Activated CD4-positive, alpha-beta T cell treated with anti-CD3 and anti-CD28 coated beads, Interleukin-2, amount 50 U/mL, for 48 hours (primary cell): ENCODE data around the gene GP1BA.

Experiments used
- DNase-seq, 2 experiments: peaks; one replicate each; pipeline ENCODE4 v3.0.0-alpha.2; 2020

The GP1BA gene

DNA sequence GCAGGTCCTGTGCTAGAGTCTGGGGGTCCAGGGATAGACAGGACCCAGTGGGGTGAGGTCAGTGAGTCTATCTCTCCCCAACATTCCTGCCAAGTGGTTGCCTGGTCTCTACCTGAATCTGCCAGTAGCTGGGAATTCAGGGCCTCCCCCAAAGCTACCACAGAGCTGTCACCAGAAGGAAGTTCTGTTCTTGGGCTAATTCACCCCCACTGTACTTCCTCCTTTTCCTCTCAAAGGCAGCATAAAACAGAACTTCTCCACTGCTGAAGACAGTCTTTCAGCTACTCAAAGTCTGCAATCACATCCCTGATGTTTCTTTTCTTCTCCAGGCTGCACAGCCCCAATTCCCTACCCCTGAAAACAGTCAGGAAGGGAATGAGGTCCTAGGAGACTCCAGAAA lies 46.6 kb downstream of the GP1BA start:
- DNase-seq: no peak

DNA sequence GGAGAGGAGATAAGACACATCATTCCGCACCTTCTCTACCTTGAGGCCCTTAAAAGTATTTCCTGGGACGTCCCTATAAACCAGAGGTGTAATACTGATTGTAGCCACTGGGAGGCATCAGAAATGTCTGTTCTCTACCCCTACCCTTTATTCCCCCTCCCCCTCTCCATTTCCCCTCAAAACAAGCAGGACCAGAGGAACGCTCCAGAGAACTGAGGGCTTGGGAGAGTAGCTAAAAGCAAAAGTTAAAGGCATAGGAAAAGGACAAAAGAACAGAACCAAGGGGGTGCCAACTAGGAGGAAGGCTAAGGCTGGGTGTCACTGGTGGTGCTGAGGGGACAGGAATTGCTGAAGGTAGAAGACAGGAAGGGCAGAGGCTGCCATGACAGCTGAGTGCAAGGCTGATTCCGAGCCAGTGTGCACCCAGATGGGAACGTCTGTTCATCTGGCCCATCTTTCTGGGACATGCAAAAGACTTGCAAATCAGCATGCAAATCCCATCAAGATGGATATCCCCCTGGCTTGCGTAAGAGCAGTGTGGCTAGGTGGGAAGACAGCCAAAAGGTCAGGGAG lies 48.7 kb downstream of the GP1BA start:
- peak in 1 of 2 experiments; percentile 38 for DNase-seq

DNA sequence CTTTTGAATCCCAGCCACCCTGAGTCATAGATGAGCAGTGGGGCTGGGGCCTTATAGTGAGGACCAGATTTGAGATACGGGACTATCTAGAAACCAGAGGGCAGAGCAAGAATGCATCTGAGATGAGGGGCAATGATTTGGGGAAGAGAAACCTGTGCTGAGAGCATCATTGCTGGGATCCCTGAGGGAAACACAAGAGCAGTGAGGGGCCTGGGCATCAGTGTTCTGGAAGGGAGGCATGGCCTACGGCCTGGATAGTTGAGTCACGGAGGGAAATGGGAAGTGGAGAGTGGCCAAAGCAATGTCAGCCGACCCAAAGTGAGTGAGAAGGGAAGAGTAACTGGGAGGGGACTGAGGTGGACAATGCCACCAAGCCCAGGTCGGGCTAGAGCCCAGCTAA lies 50.2 kb downstream of the GP1BA start:
- no peak for DNase-seq
